ENCODE measurements around the gene SNTG2.

DNA sequence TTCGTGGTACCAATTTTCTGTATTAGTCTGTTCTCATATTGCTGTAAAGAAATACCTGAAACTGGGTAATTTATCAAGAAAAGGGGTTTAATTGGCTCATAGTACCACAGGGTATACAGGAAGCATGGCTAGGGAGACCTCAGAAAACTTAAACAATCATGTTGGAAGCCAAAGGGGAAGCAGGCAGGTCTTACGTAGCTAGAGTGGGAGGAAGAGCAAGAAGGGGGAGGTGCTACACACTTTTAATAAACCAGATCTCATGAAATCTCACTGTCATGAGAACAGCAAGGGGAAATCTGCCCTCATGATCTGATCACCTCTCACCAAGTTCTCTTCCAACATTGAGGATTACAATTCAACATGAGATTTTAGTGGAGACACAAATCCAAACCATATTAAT, 235.8 kb downstream of the SNTG2 start:
- TF ChIP-seq, protein P1, sequence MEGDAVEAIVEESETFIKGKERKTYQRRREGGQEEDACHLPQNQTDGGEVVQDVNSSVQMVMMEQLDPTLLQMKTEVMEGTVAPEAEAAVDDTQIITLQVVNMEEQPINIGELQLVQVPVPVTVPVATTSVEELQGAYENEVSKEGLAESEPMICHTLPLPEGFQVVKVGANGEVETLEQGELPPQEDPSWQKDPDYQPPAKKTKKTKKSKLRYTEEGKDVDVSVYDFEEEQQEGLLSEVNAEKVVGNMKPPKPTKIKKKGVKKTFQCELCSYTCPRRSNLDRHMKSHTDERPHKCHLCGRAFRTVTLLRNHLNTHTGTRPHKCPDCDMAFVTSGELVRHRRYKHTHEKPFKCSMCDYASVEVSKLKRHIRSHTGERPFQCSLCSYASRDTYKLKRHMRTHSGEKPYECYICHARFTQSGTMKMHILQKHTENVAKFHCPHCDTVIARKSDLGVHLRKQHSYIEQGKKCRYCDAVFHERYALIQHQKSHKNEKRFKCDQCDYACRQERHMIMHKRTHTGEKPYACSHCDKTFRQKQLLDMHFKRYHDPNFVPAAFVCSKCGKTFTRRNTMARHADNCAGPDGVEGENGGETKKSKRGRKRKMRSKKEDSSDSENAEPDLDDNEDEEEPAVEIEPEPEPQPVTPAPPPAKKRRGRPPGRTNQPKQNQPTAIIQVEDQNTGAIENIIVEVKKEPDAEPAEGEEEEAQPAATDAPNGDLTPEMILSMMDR (IDR thresholded peaks at IDR 0.05; ENCODE audit: low read depth, low read length, poor library complexity, severe bottlenecking): no peak
- TF ChIP-seq EZH2phosphoT487 (IDR thresholded peaks at IDR 0.05; ENCODE audit: borderline replicate concordance, low read length): no peak

Measured in DOHH2 (cell line).